Type B pancreatic cell (in vitro differentiated cells): ENCODE measurements around the gene MYO10. TPM values are rescaled to one million over a fixed set of nuclear protein-coding genes. Genes with fewer than 3 reads are reported as not detected.
A peak's percentile ranks its signal among the peaks of the same experiment; 100 is the strongest.
"Not testable (repeated sequence)": the region's sequence is repeated elsewhere in the genome, so short reads cannot be mapped to it uniquely, and the experiment has no call there.

Source experiments
- DNase-seq: peaks from one replicate; pipeline ENCODE4 v3.0.0; 2021; ENCODE audit warnings: mixed read lengths; ENCODE audit not compliant: unreplicated experiment; ENCODE audit errors: extremely low spot score
- H3K27ac Mint-ChIP-seq: 2 replicates; pipeline ENCODE4 v1.8.0; 2021; ENCODE audit warnings: mild to moderate bottlenecking, mixed read lengths
- H3K27me3 Mint-ChIP-seq: 2 replicates; pipeline ENCODE4 v1.8.0; 2021; ENCODE audit warnings: mixed read lengths
- H3K36me3 Mint-ChIP-seq: 2 replicates; pipeline ENCODE4 v1.8.0; 2021; ENCODE audit warnings: mixed read lengths
- H3K4me1 Mint-ChIP-seq: one replicate; pipeline ENCODE4 v1.8.0; 2021; ENCODE audit warnings: mixed read lengths; ENCODE audit not compliant: unreplicated experiment
- H3K4me3 Mint-ChIP-seq: 2 replicates; pipeline ENCODE4 v1.8.0; 2021; ENCODE audit warnings: mild to moderate bottlenecking, mixed read lengths
- H3K9me3 Mint-ChIP-seq: 2 replicates; pipeline ENCODE4 v1.8.0; 2021; ENCODE audit warnings: mixed read lengths
- total RNA-seq: library from RNA; stranded (reverse); gene quantifications from 2 replicates; pipeline ENCODE4 v1.2.1, GENCODE V29; 2021; ENCODE audit warnings: low replicate concordance
- TF ChIP-seq, protein P1 (sequence below): fragments of 200-600 bp; sonication (generic); conservative IDR thresholded peaks from 2 replicates; pipeline ENCODE4 v1.5.0; 2021; ENCODE audit warnings: antibody characterized with exemption, mild to moderate bottlenecking

MYO10 gene
- total RNA-seq, 1 donor from 2014 or later, result 52.5 TPM

GRCh38 chr5:16721151-16722096 lies 214.7 kb downstream of the MYO10 start:
- TF ChIP-seq, protein P1, sequence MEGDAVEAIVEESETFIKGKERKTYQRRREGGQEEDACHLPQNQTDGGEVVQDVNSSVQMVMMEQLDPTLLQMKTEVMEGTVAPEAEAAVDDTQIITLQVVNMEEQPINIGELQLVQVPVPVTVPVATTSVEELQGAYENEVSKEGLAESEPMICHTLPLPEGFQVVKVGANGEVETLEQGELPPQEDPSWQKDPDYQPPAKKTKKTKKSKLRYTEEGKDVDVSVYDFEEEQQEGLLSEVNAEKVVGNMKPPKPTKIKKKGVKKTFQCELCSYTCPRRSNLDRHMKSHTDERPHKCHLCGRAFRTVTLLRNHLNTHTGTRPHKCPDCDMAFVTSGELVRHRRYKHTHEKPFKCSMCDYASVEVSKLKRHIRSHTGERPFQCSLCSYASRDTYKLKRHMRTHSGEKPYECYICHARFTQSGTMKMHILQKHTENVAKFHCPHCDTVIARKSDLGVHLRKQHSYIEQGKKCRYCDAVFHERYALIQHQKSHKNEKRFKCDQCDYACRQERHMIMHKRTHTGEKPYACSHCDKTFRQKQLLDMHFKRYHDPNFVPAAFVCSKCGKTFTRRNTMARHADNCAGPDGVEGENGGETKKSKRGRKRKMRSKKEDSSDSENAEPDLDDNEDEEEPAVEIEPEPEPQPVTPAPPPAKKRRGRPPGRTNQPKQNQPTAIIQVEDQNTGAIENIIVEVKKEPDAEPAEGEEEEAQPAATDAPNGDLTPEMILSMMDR, result no peak
- Mint-ChIP-seq H3K36me3 (peaks cover 23% of the 10 kb centered on the region), H3K27ac (peak overlapping the region; percentile 74), H3K4me3 (peak overlapping the region; percentile 2), H3K9me3 (peaks cover 11% of the 10 kb centered on the region), H3K4me1 (peaks cover 21% of the 10 kb centered on the region), H3K27me3 (no peaks in the 10 kb centered on the region)
- no peak for DNase-seq

DNA sequence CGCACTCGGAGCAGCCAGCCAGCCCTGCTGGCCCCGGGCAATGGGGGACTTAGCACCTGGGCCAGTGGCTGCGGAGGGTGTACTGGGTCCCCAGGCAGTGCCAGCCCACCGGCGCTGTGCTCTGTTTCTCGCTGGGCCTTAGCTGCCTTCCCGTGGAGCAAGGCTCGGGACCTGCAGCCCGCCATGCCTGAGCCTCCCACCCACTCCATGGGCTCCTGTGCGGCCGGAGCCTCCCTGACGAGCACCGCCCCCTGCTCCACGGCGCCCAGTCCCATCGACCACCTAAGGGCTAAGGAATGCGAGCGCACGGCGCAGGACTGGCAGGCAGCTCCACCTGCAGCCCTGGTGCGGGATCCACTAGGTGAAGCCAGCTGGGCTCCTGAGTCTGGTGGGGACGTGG lies 218.1 kb downstream of the MYO10 start:
- H3K27me3 Mint-ChIP-seq, H3K27ac Mint-ChIP-seq, DNase-seq, H3K4me3 Mint-ChIP-seq, H3K9me3 Mint-ChIP-seq: not testable (repeated sequence)
- Mint-ChIP-seq H3K36me3 (peaks cover 13% of the 10 kb centered on the region), H3K4me1 (peaks cover 36% of the 10 kb centered on the region)

DNA sequence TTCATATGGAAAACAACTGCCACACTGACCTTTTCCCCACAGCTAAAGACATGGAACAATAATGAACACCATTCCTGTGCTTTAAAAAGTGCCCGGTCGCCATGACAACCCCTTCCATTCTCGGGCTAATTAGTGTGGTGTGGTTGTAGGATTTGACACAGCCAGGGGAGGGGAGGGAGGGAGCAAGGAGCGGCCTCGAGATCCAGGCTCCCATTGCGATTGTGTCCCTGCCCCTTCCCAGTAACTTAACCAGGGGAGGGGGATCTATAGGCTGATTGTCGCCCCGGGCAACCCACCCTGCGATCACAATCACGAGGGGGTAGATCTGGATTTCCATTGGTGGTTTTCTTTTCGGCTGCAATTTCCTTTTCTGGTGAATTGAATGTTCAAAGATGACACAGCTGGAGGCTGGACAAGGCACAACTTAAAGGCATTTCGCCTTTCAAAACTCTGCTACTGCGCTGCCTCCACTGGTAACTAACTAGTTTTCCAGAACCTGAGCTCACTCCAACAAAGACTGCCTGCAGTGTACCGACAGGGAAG lies 222.6 kb downstream of the MYO10 start:
- Mint-ChIP-seq H3K27ac (peak overlapping the region; percentile 74), H3K4me1 (peaks cover 31% of the 10 kb centered on the region), H3K4me3 (peak overlapping the region; percentile 83), H3K36me3 (peaks cover 28% of the 10 kb centered on the region), H3K9me3 (no peaks in the 10 kb centered on the region), H3K27me3 (no peaks in the 10 kb centered on the region)
- no peak for DNase-seq
- TF ChIP-seq, protein P1, result no peak

- H3K4me3 Mint-ChIP-seq, result peak overlapping the region; percentile 83
These were observed 223.5 kb downstream of the MYO10 start for GRCh38 chr5:16712620-16713019.

DNA sequence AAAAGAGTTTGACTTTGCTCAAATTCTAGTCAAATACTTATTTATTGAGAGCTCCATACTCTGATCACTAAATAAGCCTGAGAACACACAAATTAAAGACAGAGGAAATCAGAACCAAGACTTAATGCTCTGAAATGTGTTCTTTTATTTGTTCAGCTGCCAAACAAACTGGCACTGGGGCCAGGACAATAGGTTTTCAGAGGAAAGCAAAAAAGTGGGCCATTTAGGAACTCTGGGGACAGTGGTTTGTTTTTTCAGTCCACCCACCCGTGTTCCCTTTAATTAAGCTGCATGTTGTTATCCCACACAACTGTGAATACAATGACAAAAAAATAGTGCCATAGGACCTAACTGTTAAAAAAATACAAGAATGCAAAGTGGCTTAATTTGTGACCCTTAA lies 223.9 kb downstream of the MYO10 start:
- no peak for DNase-seq
- H3K4me3 Mint-ChIP-seq, result no peak overlapping the region
- peaks cover 29% of the 10 kb centered on the region for H3K36me3 Mint-ChIP-seq
- H3K9me3 Mint-ChIP-seq, result no peaks in the 10 kb centered on the region
- H3K27ac Mint-ChIP-seq, result no peak overlapping the region
- H3K4me1 Mint-ChIP-seq, result peaks cover 26% of the 10 kb centered on the region
- no peaks in the 10 kb centered on the region for H3K27me3 Mint-ChIP-seq
- TF ChIP-seq, protein P1, result no peak

More at GRCh38 chr5:16712620-16713019, 223.5 kb downstream of the MYO10 start:
- peaks cover 32% of the 10 kb centered on the region for H3K36me3 Mint-ChIP-seq
- H3K27ac Mint-ChIP-seq, result peak overlapping the region; percentile 74
- no peaks in the 10 kb centered on the region for H3K9me3 Mint-ChIP-seq
- H3K4me1 Mint-ChIP-seq, result peaks cover 30% of the 10 kb centered on the region
- DNase-seq, result no peak
- H3K27me3 Mint-ChIP-seq, result no peaks in the 10 kb centered on the region
- TF ChIP-seq, protein P1, result no peak
